K562 (cell line): ENCODE measurements around the gene ZNF738. TPM values are rescaled to one million over a fixed set of nuclear protein-coding genes. Genes with fewer than 3 reads are reported as not detected.
A peak's percentile ranks its signal among the peaks of the same experiment; 100 is the strongest.

Experiments
- ATAC-seq: fragments of 200-7000 bp; cut with Tn5 transposase; 3 replicates; pipeline ENCODE4 v1.9.1; 2020; ENCODE audit warnings: moderate library complexity
- Bru-seq: library from RNA; stranded (reverse); fragments of 400-500 nt; gene quantifications from one replicate; lab custom pipeline; 2021; lab: Mats Ljungman, UMichigan
- BruChase-seq, 2 experiments: library from RNA; stranded (reverse); fragments of 400-500 nt; gene quantifications; one replicate each; lab custom pipeline; 2021; lab: Mats Ljungman, UMichigan
- BruUV-seq: library from RNA; stranded (reverse); fragments of 400-500 nt; replicated peaks from 2 replicates; lab custom pipeline; 2021; lab: Mats Ljungman, UMichigan
- CTCF ChIA-PET: fragments of 300-600 bp; formaldehyde crosslinking; extraction: SDS; loops from one replicate; lab custom pipeline; 2021; ENCODE audit warnings: low intra/inter-chr PET ratio; lab: Yijun Ruan, JAX
- POLR2A ChIA-PET: fragments of 300-600, 350-650 bp; sonication (Branson Sonifier 250); formaldehyde crosslinking; extraction: SDS; loops from one replicate; lab custom pipeline; 2021; ENCODE audit warnings: antibody characterized with exemption, inconsistent platforms; lab: Yijun Ruan, JAX
- DNase-seq, 4 experiments: peaks; one replicate each; pipeline versions ENCODE4 v3.0.0 to v3.0.0-alpha.2; 2011 to 2018; ENCODE audit warnings: low spot score in 3 of 4, mixed read lengths in 3 of 4; ENCODE audit errors: extremely low read depth in 1 of 4
- FAIRE-seq: peaks from 2 replicates; lab custom pipeline; 2011; peaks lifted over from hg19 to GRCh38; lab: Jason Lieb, UNC
- H2AFZ ChIP-seq: 2 replicates; pipeline ENCODE4 v1.6.0; 2011; ENCODE audit warnings: low read depth, low read length, control low read depth, inconsistent platforms
- H3K27ac ChIP-seq: fragments of 200-600 bp; 3 replicates; pipeline ENCODE4 v1.8.0; 2011; ENCODE audit warnings: low read depth, mild to moderate bottlenecking, control low read depth, inconsistent platforms, low read length, moderate library complexity, mixed read lengths; ENCODE audit errors: extremely low read depth
- H3K27me3 ChIP-seq, 2 experiments: fragments of 300-600 bp in 1 of 2; 2 replicates in 1 of 2; 3 replicates in 1 of 2; pipeline versions ENCODE4 v1.6.0 to v1.8.0; 2011; ENCODE audit warnings: inconsistent platforms in 2 of 2, low read length in 2 of 2, mild to moderate bottlenecking in 1 of 2, mixed read lengths in 1 of 2, moderate library complexity in 1 of 2; ENCODE audit not compliant: control insufficient read depth in 2 of 2, insufficient read depth in 2 of 2
- H3K36me3 ChIP-seq: fragments of 300-600 bp; 3 replicates; pipeline ENCODE4 v1.8.0; 2011; ENCODE audit warnings: mild to moderate bottlenecking, low read length, inconsistent platforms; ENCODE audit not compliant: control insufficient read depth, insufficient read depth
- H3K4me1 ChIP-seq, 2 experiments: fragments of 200-600 bp in 1 of 2; replicated peaks in 1 of 2; 2 replicates in 1 of 2; 3 replicates in 1 of 2; pipeline versions ENCODE4 v1.5.1 to v1.8.0; 2011; ENCODE audit warnings: inconsistent platforms in 2 of 2, low read length in 2 of 2, mild to moderate bottlenecking in 1 of 2, mixed read lengths in 1 of 2, moderate library complexity in 1 of 2; ENCODE audit not compliant: control insufficient read depth in 2 of 2, insufficient read depth in 2 of 2
- H3K4me2 ChIP-seq: 2 replicates; pipeline ENCODE4 v1.6.1; 2011; ENCODE audit warnings: low read length, control low read depth, inconsistent platforms, mixed read lengths; ENCODE audit not compliant: insufficient read depth
- H3K4me3 ChIP-seq: fragments of 200-600 bp; sonication (generic), shearing (Covaris generic); 2 replicates; pipeline ENCODE4 v1.5.1; 2016; ENCODE audit warnings: control low read depth, inconsistent platforms
- H3K79me2 ChIP-seq: fragments of 200-600 bp; 3 replicates; pipeline ENCODE4 v1.8.0; 2011; ENCODE audit warnings: low read length, inconsistent platforms; ENCODE audit not compliant: control insufficient read depth, insufficient read depth
- H3K9ac ChIP-seq, 2 experiments: 2 replicates each; pipeline versions ENCODE4 v1.6.0 to v1.6.1; 2011; ENCODE audit warnings: low read depth in 2 of 2, low read length in 2 of 2, control low read depth in 1 of 2, inconsistent platforms in 1 of 2, mild to moderate bottlenecking in 1 of 2, mixed read lengths in 1 of 2; ENCODE audit not compliant: insufficient read depth in 1 of 2
- H3K9me1 ChIP-seq: one replicate; pipeline ENCODE4 v1.6.0; 2011; ENCODE audit warnings: inconsistent platforms, mild to moderate bottlenecking, low read length, moderate library complexity; ENCODE audit not compliant: control insufficient read depth, insufficient read depth
- H3K9me3 ChIP-seq: replicated peaks from 2 replicates; pipeline ENCODE4 v1.5.1; 2011; ENCODE audit warnings: low read depth, low read length, inconsistent platforms; ENCODE audit not compliant: control insufficient read depth, insufficient read depth
- H4K20me1 ChIP-seq: replicated peaks from 2 replicates; pipeline ENCODE4 v1.6.1; 2011; ENCODE audit warnings: low read length, inconsistent platforms, mixed read lengths; ENCODE audit not compliant: control insufficient read depth, insufficient read depth
- BRD4 ChIP-seq: fragments of 200-600 bp; sonication (generic); IDR thresholded peaks from 2 replicates; pipeline ENCODE4 v1.6.1; 2017; ENCODE audit warnings: inconsistent platforms
- CEBPB ChIP-seq: fragments of 450-650 bp; IDR thresholded peaks from 2 replicates; pipeline ENCODE4 v1.6.1; 2016; ENCODE audit warnings: missing genetic modification characterization, missing compliant biosample characterization
- ILF3 ChIP-seq: fragments of 450-650 bp; IDR thresholded peaks from 2 replicates; pipeline ENCODE4 v1.6.1; 2018; ENCODE audit warnings: antibody characterized with exemption, mild to moderate bottlenecking, moderate library complexity, borderline replicate concordance
- MBD2 ChIP-seq: sonication (generic); IDR thresholded peaks from 2 replicates; pipeline ENCODE4 v1.6.1; 2016; ENCODE audit warnings: low read depth, borderline replicate concordance
- NFYB ChIP-seq: IDR thresholded peaks from 2 replicates; pipeline ENCODE4 v1.6.1; 2011; ENCODE audit warnings: mild to moderate bottlenecking, moderate library complexity; ENCODE audit not compliant: insufficient read length; ENCODE audit errors: extremely low read depth
- POLR2B ChIP-seq: fragments of 450-650 bp; IDR thresholded peaks from 2 replicates; pipeline ENCODE4 v1.6.1; 2018; ENCODE audit warnings: low read depth; ENCODE audit not compliant: partially characterized antibody
- ZNF239 ChIP-seq: fragments of 250-450 bp; sonication (Bioruptor Pico); IDR thresholded peaks from 2 replicates; pipeline ENCODE4 v1.4.0; 2020; ENCODE audit warnings: mild to moderate bottlenecking
- WGBS: fragments of 100-300 bp; shearing (Covaris generic); methylation state at CpG from one replicate; pipeline ENCODE4 v1.1.6; 2016; ENCODE audit warnings: low coverage, mixed read lengths; ENCODE audit not compliant: insufficient coverage; ENCODE audit errors: missing lambda C conversion rate; 5-methylcytosine and 5-hydroxymethylcytosine counted together
- in situ Hi-C: fragments of 300-500 bp; cut with MboI; formaldehyde crosslinking; loops from 4 replicates; pipeline ENCODE4 v1.15.0; 2018; ENCODE audit warnings: inconsistent platforms, mixed read lengths
- intact Hi-C: fragments of 100-400 bp; cut with micrococcal nuclease; formaldehyde crosslinking; loops from 2 replicates; pipeline ENCODE4 v1.14.2; 2022
- long read RNA-seq, 3 experiments: library from polyadenylated mRNA in 2 of 3; library from RNA in 1 of 3; unstranded in 2 of 3; stranded (forward) in 1 of 3; transcript quantifications; one replicate each; pipeline ENCODE4 v2.0.0, GENCODE V29; 2019 to 2022
- polyA minus RNA-seq, 3 experiments: library from RNA; depleted of rRNA, polyadenylated mRNA; stranded (reverse); fragments of >200 nt; gene quantifications; 2 replicates each; pipeline ENCODE4 v1.2.3, GENCODE V29; 2011
- polyA plus RNA-seq, 8 experiments: library from polyadenylated mRNA; depleted of rRNA in 4 of 8; stranded (reverse) in 5 of 8; unstranded in 3 of 8; fragments of >200 nt; fragmentation: Nextera tagmentation in 2 of 8; fragmentation: Illumina TruSeq in 1 of 8; extraction: Ambion mirVana in 2 of 8; extraction: Trizol in 1 of 8; gene quantifications; 2 replicates each; pipeline versions ENCODE4 v1.2.1 to v1.2.3, GENCODE V29; 2011 to 2014; ENCODE audit warnings: inconsistent platforms in 1 of 8, missing spikeins in 1 of 8
- total RNA-seq, 7 experiments: library from RNA; depleted of rRNA in 6 of 7; stranded (reverse); fragments of >200 nt in 6 of 7; fragmentation: Illumina TruSeq in 2 of 7; extraction: Trizol in 2 of 7; gene quantifications; 2 replicates each; pipeline versions ENCODE4 v1.2.1 to v1.2.3, GENCODE V29; 2011 to 2021; ENCODE audit warnings: low replicate concordance in 1 of 7
- TF ChIP-seq, protein P1 (sequence below), 2 experiments: IDR thresholded peaks in 1 of 2; conservative IDR thresholded peaks in 1 of 2; 2 replicates each; pipeline ENCODE4 v1.6.1; 2016; ENCODE audit warnings: low read depth in 2 of 2, mild to moderate bottlenecking in 1 of 2, missing compliant biosample characterization in 1 of 2, missing genetic modification characterization in 1 of 2, moderate library complexity in 1 of 2

Gene ZNF738
- 13.2 and 20.7 TPM in 2 replicates for total RNA-seq (2011; cell fraction: chromatin; rRNA removed; ENCODE audit: low replicate concordance)
- total RNA-seq (2011; cell fraction: nucleolus; rRNA removed), result 10.7 and 10.8 TPM in 2 replicates
- 19.9 and 32.7 TPM in 2 replicates for total RNA-seq (2011; cell fraction: nucleoplasm; rRNA removed)
- total RNA-seq (2014; rRNA removed) (6.3 and 6.5 TPM in 2 replicates), total RNA-seq (2014; rRNA removed; fragmentation: Illumina TruSeq; extraction: Trizol) (8.7 and 9.0 TPM in 2 replicates), total RNA-seq (2015; rRNA removed; fragmentation: Illumina TruSeq; extraction: Trizol) (7.9 and 8.8 TPM in 2 replicates), total RNA-seq (2021) (5.6 and 6.3 TPM in 2 replicates), polyA plus RNA-seq (2011; rRNA removed) (0.85 and 8.7 TPM in 2 replicates), polyA plus RNA-seq (2014; fragmentation: Illumina TruSeq; extraction: Trizol) (8.2 and 11.0 TPM in 2 replicates), polyA plus RNA-seq (2014; fragmentation: Nextera tagmentation; extraction: Ambion mirVana) (1 to 10 TPM; 7.6 to 8.6 TPM), polyA plus RNA-seq (2014; rRNA removed) (15.0 and 19.7 TPM in 2 replicates), polyA minus RNA-seq (2011; rRNA and poly(A)+ RNA removed) (0.24 and 2.0 TPM in 2 replicates), Bru-seq, nascent RNA (percentile 65 among the genes with signal in this experiment), BruChase-seq, experiment 1, labeled RNA remaining after a 2-hour chase (percentile 81 among the genes with signal in this experiment), BruChase-seq, experiment 2, labeled RNA remaining after a 6-hour chase (percentile 84 among the genes with signal in this experiment)
- 0.35 and 6.2 TPM in 2 replicates for polyA plus RNA-seq (2011; cell fraction: cytosol; rRNA removed)
- 0.79 and 9.8 TPM in 2 replicates for polyA plus RNA-seq (2011; cell fraction: nucleus; rRNA removed)
- 5.8 and 10.6 TPM in 2 replicates for polyA plus RNA-seq (2012)
- 2.2 TPM in 1 of 2 replicates, not detected in the other for polyA minus RNA-seq (2011; cell fraction: cytosol; rRNA and poly(A)+ RNA removed)
- 2.2 TPM in 1 of 2 replicates, not detected in the other for polyA minus RNA-seq (2011; cell fraction: nucleus; rRNA and poly(A)+ RNA removed)
- long read RNA-seq, experiment 1, transcript ZNF738-202 (5 exons, 1,142 nt), result major isoform, 8 of 11 reads
- long read RNA-seq, experiment 1, partial matches to known transcripts, result 3 of 11 reads
- long read RNA-seq, experiment 1, other reads (novel, unspliced or antisense), result 0 of 11 reads
- long read RNA-seq, experiment 2, partial matches to known transcripts, result 0 of 5 reads
- long read RNA-seq, experiment 2, other reads (novel, unspliced or antisense), result 1 of 5 reads
- long read RNA-seq, experiment 3, partial matches to known transcripts, result 0 of 4 reads
- long read RNA-seq, experiment 3, other reads (novel, unspliced or antisense), result 0 of 4 reads

DNA sequence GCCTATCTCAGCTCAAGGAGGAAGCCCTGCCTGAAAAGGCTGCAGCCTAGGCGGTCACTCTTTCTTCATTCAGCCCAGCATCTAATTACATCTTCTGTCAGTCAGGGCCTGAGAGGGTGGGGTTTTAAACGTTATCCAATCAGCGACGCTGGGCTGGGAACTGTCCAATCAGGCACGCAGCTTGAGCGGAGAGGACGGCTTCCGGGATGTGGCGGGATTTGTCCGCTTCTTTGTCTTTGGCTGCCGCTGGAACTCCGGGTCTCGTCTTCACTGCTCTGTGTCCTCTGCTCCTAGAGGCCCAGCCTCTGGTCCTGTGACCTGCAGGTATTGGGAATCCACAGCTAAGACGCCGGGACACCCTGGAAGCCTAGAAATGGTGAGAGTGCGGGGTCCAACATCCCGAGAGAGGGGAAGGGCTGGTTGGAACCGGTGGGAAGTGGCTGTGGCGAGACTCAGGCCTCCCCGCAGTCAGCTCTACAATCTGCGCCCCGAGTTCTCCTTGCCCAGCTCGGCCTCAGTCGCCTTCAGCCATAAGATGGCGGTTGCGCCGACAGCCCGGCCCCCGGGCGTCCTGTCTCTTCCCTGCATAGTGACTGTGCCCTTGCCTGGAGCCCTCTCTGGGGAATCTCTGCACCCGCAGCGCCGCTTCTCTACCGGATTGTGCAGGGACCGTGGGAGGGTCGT lies at the start of gene ZNF738:
Gene ZNF738, plus strand, starts transcription at position 233 of the 684 bp plus-strand sequence. Its CDS starts 141 bp downstream, at position 374.
- Histone ChIP-seq H3K4me2 (peak within 1 kb of the TSS; percentile 75), H3K9me1 (no peaks in the 10 kb centered on the region), H3K27ac (peak within 1 kb of the TSS; percentile 76), H2AFZ (peak within 1 kb of the TSS; percentile 85), H3K27me3 (no peaks in the 10 kb centered on the region), H3K9me3 (0 out of 2 replicates have a peak, but pooled peaks cover 8% of the 10 kb centered on the region), H4K20me1 (no peaks in the 10 kb centered on the region), H3K4me1 (peaks cover 0 to 3% of the 10 kb centered on the region in 2 experiments; a peak in 1 of 5 replicates), H3K36me3 (peaks cover 9% of the 10 kb centered on the region; the same call in 1 of the 3 replicates), H3K79me2 (no peaks in the 10 kb centered on the region; the same call in 2 of the 3 replicates), H3K9ac (peak within 1 kb of the TSS; percentile 68 to 93; a peak in 3 of 4 replicates), H3K4me3 (peak within 1 kb of the TSS; percentile 54)
- ATAC-seq, result peak; percentile 98
- intact Hi-C loops, result no loop called here
- CTCF ChIA-PET, result no interaction called here
- TSS peak; percentile 56 for BruUV-seq
- WGBS, result 16% methylated on average over 27 of the region's 36 CpGs
- POLR2A ChIA-PET, result no interaction called here
- FAIRE-seq, result peak; percentile 66
- DNase-seq, result peak; percentile 72 to 88 (median 78)
- in situ Hi-C loops, result no loop called here
- TF ChIP-seq CEBPB (tag) (no peak), BRD4 (no peak), NFYB (peak; percentile 93), ILF3 (no peak), POLR2B (peak; percentile 23), ZNF239 (CRISPR knock-in tag) (no peak), MBD2 (0 out of 2 replicates have a peak, but pooled peaks have one; percentile 20)
- TF ChIP-seq, protein P1, sequence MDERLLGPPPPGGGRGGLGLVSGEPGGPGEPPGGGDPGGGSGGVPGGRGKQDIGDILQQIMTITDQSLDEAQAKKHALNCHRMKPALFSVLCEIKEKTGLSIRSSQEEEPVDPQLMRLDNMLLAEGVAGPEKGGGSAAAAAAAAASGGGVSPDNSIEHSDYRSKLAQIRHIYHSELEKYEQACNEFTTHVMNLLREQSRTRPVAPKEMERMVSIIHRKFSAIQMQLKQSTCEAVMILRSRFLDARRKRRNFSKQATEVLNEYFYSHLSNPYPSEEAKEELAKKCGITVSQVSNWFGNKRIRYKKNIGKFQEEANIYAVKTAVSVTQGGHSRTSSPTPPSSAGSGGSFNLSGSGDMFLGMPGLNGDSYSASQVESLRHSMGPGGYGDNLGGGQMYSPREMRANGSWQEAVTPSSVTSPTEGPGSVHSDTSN (CRISPR knock-in tag; IDR thresholded peaks at IDR 0.05; ENCODE audit: low read depth), result no peak
- TF ChIP-seq, protein P1 (tag; conservative IDR thresholded peaks at IDR 0.05; ENCODE audit: low read depth), result peak; percentile 61
